GM19372 (cell line): ENCODE data around the gene NCKAP5.

Experiments used
- ATAC-seq: cut with Tn5 transposase; IDR thresholded peaks from one replicate; pipeline ENCODE4 v1.9.1; 2021; ENCODE audit warnings: mild to moderate bottlenecking, low read depth, moderate library complexity; ENCODE audit not compliant: unreplicated experiment

Gene NCKAP5

DNA sequence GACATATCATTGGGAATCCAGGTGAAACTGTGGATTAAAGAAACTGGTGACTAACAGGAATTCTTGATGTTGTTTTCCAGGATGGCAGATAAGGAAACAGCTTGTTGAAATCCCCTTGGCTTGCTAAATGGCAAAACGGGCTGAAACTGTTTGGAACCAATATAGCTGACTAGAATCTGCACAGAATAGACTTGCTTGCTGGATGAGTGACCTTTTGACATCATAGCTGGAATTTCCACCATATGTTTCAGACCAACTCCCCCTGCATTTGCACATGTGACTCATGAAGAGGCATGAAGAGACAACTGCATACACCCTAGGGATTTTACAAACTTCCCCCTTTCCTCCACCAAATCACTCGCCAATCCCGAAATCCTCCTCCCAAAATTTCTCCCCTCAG is 810.6 kb downstream of the NCKAP5 start:
- ATAC-seq: no peak

DNA sequence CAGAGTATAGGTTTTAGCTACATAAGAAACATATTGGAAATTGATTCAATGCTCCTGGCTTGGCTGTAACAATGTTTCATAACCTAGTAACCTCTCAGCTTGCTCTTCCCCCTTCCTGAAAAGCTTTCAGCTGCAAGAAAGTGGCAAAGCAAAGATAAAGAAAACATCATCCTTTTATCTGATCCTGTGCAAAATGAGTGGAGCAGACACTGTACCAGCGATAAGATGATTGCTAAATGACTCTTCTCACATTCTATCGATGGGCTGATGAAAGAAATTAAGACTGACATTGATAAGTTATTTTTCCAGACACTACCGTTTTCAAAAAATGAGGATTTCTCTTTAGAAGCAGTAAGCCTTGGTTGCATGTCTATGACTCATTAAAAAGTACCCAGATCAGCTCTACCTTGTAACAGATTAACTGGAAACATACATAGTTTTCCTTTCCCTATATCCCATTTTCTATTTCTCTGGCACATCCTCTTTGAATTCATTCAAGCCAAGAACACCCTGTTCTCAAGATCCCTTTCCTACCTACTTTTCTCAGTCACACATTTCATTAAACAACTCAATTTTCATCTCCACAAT is 811.2 kb downstream of the NCKAP5 start:
- no peak for ATAC-seq

DNA sequence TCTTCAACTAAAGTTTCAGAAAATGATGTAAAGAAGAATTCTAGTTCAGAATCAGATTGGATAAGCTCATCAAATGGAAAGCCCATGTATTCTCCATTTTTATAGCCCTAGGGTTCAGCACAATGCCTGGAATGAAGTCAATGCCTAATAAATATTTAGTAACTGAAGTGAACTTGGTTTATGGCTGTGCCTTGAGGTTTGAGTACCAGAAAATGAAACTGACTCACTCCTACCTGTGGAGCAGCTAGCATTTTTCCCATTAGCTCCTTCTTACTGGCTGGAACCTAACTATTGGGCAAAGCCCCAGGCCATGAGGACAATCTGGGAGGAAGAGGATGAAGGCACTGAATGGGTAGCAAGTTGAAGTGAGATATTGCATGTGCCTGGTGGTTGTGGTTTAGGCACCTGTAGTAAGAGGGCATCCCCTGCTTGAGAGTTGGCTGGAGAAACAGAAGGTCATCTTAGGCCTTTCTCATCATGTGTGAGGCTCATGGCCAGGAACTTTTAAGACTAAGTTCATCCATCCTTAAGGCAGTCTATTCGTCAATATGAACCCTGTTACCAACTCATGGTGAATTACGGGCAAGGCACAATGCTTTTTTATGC is 813.3 kb downstream of the NCKAP5 start:
- no peak for ATAC-seq

DNA sequence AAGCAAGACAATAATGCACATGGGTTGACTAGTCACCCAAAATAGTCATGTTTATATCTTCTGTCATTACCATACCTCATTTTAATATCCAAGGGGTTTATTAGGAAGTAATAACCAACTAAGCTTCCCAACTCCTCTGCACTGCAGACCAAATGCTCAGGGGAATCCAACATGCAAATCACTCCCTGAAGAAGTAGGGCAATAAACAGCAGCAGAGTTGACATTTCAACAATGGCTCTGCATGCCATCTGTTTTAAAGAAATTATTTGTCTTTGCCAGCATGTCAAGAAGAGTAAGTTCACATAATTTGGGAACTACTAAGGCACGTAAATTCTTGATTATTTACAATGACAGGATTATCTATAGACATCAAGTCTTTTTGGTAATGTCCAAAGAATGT is 813.9 kb downstream of the NCKAP5 start:
- ATAC-seq: no peak

DNA sequence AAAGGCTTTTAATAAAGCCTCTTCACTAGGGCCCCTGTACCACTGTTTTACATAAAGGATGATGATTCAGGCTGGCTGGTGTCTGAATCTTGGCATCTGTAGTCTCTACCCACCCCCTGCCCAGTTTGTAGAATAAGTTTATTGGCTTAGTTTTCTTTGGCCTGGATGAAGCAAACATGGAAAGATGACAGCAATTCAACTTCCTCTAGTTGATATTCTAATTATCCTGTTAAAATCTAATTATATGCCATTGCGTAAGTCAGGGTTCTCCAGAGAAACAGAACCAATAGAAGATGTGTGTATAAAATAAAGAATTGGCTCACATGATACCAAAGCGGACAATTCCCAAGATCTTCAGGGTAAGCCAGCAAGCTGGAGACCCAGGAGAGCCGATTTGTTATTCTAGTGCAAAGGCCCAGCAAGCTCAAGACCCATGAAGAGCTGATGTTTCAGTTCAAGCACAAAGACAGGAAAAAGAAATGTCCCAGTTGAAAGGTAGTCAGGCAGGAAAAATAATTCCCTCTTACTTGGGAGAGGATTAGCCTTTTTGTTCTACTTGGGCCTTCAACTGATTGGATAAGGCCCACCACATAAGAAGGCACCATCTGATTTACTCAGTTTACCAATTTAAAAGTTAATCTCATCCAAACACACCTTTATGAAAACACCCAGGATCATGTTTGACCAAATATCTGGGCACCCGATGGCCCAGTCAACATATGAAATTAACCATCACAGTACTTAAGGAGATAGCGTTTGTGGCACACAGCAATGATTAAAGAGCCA is 815.6 kb downstream of the NCKAP5 start:
- no peak for ATAC-seq

DNA sequence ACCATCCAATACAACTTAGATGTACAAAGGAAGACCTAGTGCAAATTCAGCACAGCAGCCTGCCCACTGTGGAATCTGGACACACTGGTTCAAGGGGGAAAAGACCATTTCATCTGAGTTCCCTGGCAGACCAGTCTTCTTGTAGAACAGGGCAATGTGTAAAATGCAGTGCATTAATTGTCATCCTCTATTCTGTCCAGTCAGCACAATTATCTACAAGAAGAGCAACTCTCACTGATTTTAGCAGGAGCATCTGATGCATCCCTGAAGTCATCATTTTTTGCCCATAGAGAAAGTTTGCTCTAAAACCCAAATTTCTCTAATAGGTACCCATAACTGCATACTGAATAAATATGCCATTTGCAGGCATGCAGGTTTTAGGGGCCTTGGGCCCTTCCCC is 816.4 kb downstream of the NCKAP5 start:
- no peak for ATAC-seq

DNA sequence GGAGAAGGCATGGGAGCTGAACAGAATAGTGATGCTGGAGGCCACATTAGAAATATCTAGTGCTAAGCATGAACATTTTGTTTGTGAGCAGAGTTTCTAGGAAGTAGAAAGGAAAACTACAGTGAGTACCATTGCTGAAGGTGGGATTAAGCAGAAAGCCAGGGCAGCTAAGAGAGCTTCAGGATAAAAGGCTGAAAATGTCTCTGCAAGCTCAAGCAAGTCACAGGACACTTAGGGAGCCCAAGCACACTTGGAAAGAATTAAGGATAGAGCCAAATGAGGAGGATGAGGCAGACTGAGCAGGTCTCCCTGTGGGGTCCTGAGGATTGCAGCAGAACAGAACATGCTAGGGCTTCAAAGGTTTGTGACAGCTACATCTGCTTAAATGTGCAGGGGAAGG is 817.7 kb downstream of the NCKAP5 start:
- ATAC-seq: no peak

DNA sequence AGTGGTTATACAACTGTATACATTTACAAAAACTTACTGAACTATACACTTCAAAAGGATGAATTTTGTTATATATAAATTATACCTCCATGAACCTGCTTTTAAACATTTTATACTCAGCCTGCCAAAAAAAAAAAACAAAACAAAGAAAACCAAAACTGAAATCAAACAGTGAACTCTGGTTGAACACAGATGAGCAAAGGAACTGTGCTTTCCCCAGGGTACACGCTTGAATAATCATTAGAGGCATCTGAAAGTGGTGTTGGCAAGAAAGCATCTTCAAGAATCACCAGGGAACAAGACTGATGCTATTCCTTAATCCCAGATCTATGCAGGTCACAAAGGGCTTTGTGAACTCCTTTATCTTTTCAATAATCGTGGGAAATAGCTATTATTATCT is 821.2 kb downstream of the NCKAP5 start:
- no peak for ATAC-seq

DNA sequence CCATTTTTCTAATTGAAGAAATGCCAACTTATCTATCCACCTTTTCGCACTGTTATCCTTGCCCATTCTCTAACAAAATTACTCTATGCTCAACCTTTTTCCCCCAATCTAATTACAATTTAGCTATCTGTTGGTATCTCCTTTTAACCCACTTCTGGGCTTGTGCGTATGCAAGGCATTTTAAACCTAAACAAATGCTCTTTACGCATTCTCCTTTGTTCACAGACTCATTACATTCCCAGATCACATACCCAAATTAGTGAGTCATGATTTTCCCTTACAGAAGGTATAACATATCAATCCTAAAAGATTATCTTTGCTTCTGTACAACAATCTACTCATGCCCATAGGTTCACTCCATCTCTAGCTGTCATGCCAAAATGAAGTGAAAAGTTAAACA is 826.5 kb downstream of the NCKAP5 start:
- ATAC-seq: no peak

DNA sequence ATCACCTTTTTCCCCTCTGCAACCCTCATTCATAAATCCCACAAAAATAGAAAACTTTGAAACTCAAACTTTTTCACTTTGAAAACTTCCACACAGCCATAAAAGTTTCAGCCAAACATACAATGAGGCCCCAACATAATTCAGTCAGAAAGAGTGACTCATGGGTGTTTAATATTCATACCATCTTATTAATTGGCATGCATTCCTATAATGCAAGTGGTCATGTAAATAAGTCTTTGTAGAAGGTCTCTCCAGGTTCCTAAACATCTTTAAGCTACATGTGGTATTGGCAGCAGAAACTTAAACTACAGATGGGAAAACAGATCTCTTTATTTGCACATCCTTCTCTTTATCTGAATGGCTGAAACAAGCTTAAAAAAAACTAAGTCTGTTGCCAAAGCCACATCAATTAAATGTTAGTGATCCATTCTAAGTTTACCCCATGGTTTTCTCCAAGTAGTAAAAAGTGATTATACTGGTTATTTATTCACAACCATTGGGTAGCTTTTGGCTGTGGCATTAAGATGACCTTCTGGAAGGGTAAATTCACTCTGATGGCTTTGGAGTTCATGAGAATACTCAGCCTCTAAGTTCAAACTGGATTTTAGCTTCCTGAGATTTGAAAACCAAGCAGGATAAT is 828.1 kb downstream of the NCKAP5 start:
- ATAC-seq: no peak

DNA sequence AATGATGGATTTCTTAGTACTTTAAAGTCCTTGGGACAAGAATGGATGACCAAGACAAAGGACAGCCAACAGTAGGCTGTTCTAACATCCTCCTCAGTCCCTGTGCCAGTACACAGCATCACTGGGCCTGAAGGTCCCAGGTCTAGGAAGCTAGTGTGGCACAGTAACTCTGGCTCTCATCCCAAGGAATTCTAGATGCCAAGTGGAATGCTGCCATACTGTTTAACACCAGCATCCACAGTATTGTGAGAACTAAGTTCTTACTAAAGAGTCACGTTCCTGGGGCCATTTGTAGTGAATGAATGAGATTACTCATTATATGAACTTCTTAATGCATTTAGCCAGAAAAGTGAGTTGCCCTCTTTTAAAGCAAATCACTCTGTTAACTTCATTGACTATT is 830.0 kb downstream of the NCKAP5 start:
- ATAC-seq: no peak

DNA sequence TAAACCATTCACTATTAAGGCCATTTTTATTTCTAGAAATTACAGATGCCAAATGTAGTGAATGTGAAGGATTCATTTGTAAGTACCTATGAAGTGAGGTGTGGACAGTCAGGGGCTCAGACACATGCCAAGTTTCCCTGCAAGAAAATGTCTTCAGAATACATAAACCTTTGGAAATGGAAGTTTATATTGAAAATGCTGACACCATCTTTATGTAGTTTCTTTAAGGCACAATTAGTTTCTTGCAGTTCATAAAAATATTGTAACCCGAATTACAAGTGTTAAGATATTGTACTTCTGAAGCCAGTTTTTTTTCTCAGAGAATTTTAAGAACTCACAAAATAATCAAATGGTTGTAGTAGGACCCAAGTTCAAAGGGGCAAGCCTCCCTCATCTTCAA is 832.2 kb downstream of the NCKAP5 start:
- no peak for ATAC-seq

DNA sequence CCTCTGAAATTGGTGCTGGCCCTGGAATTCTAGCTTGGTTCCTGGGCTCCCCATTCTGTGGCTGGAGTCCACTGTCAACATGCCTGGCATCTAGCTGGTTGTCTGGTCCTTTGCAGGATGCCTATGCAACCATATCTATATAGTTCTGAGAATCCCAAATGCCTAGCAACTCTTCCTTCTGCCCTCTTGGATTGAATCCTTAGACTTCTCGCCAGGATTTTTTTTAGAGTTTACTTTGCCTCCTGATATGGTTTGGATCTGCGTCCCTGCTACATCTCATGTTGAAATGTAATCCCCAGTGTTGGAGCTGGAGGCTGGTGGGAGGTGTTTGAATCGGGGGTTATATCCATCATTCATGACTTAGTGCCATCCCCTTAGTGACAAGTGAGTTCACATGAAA is 833.3 kb downstream of the NCKAP5 start:
- no peak for ATAC-seq

DNA sequence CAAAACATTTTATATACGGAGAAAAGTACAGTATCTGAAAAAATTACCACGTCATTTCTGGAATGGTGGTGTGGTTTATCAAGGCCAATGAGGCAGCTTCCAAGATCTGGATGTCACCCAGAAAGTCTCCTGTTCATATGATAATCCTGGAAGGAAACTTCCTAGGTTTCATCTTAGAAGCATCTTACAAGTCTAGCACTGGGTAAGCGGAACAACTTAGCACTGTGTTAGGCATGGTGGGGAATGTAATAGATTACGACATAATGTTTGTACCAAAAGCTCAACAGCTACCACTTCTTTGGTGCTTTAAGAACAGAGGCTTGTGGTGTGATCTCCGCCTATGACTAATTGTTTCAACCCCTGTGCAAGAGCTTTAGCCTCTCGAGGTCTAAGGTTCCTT is 835.2 kb downstream of the NCKAP5 start:
- no peak for ATAC-seq

DNA sequence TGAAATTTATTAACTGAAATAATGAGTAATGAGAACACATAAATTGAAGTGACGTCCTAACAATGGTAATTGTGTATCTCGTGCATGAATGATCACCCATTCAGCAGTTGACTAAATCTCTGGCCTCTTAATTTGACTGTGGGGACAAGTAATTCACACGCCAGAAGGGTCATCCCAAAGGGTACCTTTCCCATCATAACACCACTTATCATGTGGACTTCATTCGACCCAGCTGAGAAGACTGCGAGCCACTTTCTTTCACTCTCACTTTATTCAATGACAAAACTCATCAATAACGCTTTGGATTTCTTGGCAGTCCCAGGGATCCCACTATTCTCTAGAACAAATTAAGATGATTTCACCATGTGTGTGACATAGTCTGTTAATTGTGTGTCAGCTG is 835.6 kb downstream of the NCKAP5 start:
- no peak for ATAC-seq

DNA sequence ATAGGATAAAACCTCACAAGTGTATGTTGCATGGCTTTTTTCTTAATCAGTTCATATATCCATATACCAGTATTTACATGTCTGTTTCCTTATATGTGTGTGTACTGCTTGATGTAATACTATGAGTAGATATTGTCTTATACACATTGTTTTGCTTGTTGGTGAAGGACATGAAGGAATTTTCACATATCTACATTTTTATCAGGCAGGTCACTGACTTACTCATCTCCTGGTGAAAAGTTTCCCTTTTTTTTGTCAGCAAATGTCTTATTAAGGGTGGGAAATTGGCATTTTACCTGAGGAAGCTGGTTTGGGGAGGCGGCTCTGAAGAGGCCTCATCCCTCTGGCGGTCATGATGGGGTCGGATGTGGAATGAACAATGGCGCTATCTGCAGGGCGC is 836.8 kb downstream of the NCKAP5 start:
- no peak for ATAC-seq

DNA sequence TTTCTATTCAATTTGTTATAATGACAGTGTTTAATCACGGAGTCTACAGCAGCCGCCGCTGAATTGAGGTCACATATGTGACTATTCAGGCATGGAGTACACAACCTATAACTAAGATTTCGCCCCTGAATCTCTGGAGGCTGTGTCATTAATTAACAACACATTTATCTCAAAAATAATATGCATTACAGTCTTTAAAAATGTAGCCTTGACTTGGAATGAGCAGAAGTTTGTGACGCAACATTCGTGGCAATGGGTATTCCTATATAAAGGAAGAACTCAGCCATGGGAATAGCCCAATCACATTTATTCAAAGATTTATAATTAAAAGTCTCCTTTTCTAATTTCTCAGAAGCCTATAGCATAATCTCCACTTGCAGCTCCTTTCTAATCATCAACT is 837.7 kb downstream of the NCKAP5 start:
- no peak for ATAC-seq

DNA sequence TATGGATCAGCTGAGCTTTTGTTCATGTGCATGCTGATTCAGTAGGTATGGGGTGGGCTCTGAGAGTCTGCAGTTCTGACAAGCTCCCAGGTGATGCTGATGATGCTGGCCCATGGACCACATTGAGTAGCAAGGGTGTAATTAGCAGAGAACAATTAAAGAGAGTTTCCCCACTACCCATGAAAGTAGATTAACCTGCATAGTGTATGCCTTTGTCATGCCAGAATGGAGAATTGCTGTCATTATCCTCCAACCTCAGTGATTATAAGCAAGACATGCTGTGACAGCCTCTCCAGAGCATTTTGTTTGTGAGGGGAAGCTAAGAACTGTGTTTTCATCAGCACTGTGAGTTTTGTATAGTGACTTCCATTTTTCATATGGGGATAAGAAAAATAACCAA is 838.7 kb downstream of the NCKAP5 start:
- no peak for ATAC-seq

DNA sequence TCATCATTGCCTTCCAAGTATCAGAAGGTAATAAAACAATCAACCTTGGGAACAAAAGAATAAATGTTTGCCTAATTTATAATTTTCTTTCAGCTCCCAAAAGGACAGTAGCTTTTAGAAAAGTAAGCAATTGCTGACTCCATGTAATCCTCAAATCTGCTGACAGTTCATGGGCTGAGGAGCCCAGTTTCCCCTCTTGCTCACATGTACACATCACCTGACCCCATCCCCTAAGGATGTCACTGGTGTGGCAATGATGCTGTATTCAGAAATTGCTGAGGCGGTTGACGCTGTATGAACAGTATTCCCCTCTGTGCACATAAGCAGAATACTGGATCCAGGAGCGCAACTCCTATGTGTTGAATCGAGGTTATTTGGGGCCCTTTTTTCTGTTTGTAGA is 842.1 kb downstream of the NCKAP5 start:
- ATAC-seq: no peak

DNA sequence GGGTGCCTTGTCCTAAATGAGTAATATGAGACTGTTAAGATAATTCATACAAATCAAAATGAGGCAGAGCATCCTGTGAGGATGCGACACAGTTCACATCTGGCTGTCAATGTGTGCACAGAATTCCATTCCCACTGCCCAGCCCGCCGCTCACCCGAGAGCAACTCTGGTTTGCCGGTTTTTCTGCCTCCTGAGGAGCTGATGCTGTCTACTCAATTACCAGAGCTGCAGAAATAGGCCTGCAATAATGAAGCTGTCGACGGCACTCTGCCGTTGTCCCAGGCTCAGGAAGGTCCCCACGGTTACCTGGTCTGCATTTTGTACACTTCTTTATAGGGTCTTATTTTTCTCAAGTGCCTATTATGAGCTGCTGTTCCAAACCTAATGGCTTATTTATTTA is 842.5 kb downstream of the NCKAP5 start:
- ATAC-seq: no peak

DNA sequence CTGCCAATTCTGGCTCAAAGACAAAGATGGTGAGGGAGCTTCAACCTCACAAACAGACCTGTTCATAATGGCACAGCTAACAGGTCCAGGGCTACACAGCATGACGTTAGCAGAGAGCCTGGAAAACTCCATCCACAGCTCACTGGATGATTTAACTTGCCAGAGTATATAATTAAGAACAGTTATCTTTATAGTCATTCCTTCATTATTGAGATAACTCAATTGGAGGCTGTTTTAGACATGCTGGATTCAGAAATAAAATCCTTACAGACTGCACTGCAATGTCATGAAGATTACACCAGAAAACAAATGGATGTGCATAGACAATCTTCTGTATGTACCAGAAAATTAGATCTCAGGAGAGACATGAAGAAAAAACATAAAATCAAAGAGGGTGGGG is 843.1 kb downstream of the NCKAP5 start:
- no peak for ATAC-seq

DNA sequence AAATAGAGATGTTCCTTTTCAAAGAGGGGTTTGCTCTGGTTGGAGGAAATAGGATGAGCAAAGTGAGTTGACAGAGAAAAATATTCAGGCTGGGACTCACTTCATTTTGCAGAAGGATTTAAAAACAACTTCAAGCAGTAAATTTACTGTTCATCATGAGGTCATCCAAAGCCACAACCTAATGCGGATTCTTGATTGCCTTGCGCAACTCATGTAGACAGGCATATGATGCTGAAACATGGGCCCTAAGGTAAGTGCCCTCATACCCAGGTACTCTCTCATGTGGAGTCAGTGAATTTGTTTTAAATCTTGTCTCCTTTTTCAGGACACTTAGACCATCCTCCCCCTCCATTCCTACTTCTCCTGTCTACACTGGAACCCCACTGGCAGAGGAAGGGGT is 846.3 kb downstream of the NCKAP5 start:
- ATAC-seq: no peak
